Measurements from ENCODE around the gene VSTM4.

Gene VSTM4

GRCh38 chr10:49143249-49143648 is 27.9 kb upstream of the VSTM4 start:
- TF ChIP-seq CTCF (IDR thresholded peaks at IDR 0.05; ENCODE audit: low read depth, low read length) (no peak), MAX (IDR thresholded peaks at IDR 0.05; ENCODE audit: low read depth, low read length) (no peak), MYC (IDR thresholded peaks at IDR 0.05; ENCODE audit: low read depth, low read length) (no peak), POLR2A (IDR thresholded peaks at IDR 0.05; ENCODE audit: extremely low read depth, insufficient read length) (no peak)
- H3K4me3 ChIP-seq (ENCODE audit: low read depth, low read length) = no peak overlapping the region
- DNase-seq (ENCODE audit: low read depth) = no peak

- DNase-seq (ENCODE audit: low read depth) = no peak
- no peak overlapping the region for H3K4me3 ChIP-seq (ENCODE audit: low read depth, low read length)
- TF ChIP-seq MYC (IDR thresholded peaks at IDR 0.05; ENCODE audit: low read depth, low read length) = no peak
- TF ChIP-seq MAX (IDR thresholded peaks at IDR 0.05; ENCODE audit: low read depth, low read length) = no peak
- TF ChIP-seq CTCF (IDR thresholded peaks at IDR 0.05; ENCODE audit: low read depth, low read length) = no peak
- no peak for TF ChIP-seq POLR2A (IDR thresholded peaks at IDR 0.05; ENCODE audit: extremely low read depth, insufficient read length)
Measured at GRCh38 chr10:49141541-49142332, 26.4 kb upstream of the VSTM4 start.

GRCh38 chr10:49140304-49141177 is 25.2 kb upstream of the VSTM4 start:
- no peak for TF ChIP-seq MYC (IDR thresholded peaks at IDR 0.05; ENCODE audit: low read depth, low read length)
- TF ChIP-seq MAX (IDR thresholded peaks at IDR 0.05; ENCODE audit: low read depth, low read length) = no peak
- no peak for TF ChIP-seq POLR2A (IDR thresholded peaks at IDR 0.05; ENCODE audit: extremely low read depth, insufficient read length)
- TF ChIP-seq CTCF (IDR thresholded peaks at IDR 0.05; ENCODE audit: low read depth, low read length) = no peak
- H3K4me3 ChIP-seq (ENCODE audit: low read depth, low read length) = no peak overlapping the region

GRCh38 chr10:49139846-49140195 is 24.5 kb upstream of the VSTM4 start:
- H3K4me3 ChIP-seq (ENCODE audit: low read depth, low read length) = no peak overlapping the region
- no peak for DNase-seq (ENCODE audit: low read depth)

More at GRCh38 chr10:49140304-49141177, 25.2 kb upstream of the VSTM4 start:
- DNase-seq (ENCODE audit: low read depth) = no peak

More at GRCh38 chr10:49139846-49140195, 24.5 kb upstream of the VSTM4 start:
- TF ChIP-seq POLR2A (IDR thresholded peaks at IDR 0.05; ENCODE audit: extremely low read depth, insufficient read length) (no peak), MYC (IDR thresholded peaks at IDR 0.05; ENCODE audit: low read depth, low read length) (no peak), CTCF (IDR thresholded peaks at IDR 0.05; ENCODE audit: low read depth, low read length) (no peak), MAX (IDR thresholded peaks at IDR 0.05; ENCODE audit: low read depth, low read length) (no peak)

Data from NB4 (cell line).